ENCODE measurements around the gene KCNN4.

DNA sequence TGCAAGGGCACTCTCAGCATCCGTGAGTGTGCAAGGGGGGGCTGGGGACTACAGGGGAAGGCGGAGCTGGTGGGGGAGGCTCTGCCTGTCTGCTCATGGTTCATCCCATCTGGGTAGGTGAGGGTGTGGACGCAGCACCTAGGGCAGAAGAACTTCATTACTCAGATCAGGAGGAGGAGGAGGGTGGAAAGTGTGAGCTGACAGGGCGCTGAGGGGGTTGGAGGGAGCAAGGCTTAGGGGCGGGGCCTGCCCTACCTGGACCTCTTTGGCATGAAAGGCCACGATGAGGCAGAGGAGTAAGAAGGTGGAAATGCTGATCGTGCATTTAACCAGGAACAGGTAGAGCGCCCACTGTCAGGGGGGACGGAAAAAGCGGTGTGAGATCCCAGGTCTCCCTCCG is 4.5 kb downstream of the KCNN4 start:
- TF ChIP-seq, protein P1, sequence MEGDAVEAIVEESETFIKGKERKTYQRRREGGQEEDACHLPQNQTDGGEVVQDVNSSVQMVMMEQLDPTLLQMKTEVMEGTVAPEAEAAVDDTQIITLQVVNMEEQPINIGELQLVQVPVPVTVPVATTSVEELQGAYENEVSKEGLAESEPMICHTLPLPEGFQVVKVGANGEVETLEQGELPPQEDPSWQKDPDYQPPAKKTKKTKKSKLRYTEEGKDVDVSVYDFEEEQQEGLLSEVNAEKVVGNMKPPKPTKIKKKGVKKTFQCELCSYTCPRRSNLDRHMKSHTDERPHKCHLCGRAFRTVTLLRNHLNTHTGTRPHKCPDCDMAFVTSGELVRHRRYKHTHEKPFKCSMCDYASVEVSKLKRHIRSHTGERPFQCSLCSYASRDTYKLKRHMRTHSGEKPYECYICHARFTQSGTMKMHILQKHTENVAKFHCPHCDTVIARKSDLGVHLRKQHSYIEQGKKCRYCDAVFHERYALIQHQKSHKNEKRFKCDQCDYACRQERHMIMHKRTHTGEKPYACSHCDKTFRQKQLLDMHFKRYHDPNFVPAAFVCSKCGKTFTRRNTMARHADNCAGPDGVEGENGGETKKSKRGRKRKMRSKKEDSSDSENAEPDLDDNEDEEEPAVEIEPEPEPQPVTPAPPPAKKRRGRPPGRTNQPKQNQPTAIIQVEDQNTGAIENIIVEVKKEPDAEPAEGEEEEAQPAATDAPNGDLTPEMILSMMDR (IDR thresholded peaks at IDR 0.05), result no peak
- no peak for TF ChIP-seq EZH2phosphoT487 (IDR thresholded peaks at IDR 0.05)

All from neural progenitor cell (in vitro differentiated cells).